ENCODE data around the gene FUOM.

GRCh38 chr10:133396035-133396624, 38.3 kb upstream of the FUOM start:
- no peak for TF ChIP-seq TARDBP (IDR thresholded peaks at IDR 0.05)
- no peak for TF ChIP-seq FOXK2 (IDR thresholded peaks at IDR 0.05)
- no peak for TF ChIP-seq ARNT (IDR thresholded peaks at IDR 0.05)
- no peak for TF ChIP-seq CTBP1 (IDR thresholded peaks at IDR 0.05; ENCODE audit: borderline replicate concordance)
- TF ChIP-seq BHLHE40 (IDR thresholded peaks at IDR 0.05; ENCODE audit: borderline replicate concordance), result no peak
- no peak for TF ChIP-seq ELF4 (IDR thresholded peaks at IDR 0.05)
- TF ChIP-seq NFRKB (IDR thresholded peaks at IDR 0.05), result no peak
- no peak for TF ChIP-seq ZNF384 (IDR thresholded peaks at IDR 0.05)
- TF ChIP-seq LEF1 (IDR thresholded peaks at IDR 0.05; ENCODE audit: borderline replicate concordance), result no peak
- TF ChIP-seq, protein P1, sequence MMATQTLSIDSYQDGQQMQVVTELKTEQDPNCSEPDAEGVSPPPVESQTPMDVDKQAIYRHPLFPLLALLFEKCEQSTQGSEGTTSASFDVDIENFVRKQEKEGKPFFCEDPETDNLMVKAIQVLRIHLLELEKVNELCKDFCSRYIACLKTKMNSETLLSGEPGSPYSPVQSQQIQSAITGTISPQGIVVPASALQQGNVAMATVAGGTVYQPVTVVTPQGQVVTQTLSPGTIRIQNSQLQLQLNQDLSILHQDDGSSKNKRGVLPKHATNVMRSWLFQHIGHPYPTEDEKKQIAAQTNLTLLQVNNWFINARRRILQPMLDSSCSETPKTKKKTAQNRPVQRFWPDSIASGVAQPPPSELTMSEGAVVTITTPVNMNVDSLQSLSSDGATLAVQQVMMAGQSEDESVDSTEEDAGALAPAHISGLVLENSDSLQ (IDR thresholded peaks at IDR 0.05), result no peak
- TF ChIP-seq HDGF (IDR thresholded peaks at IDR 0.05; ENCODE audit: borderline replicate concordance), result no peak
- no peak for TF ChIP-seq SUZ12 (IDR thresholded peaks at IDR 0.05)
- no peak for TF ChIP-seq FOXA1 (IDR thresholded peaks at IDR 0.05)
